Measurements from ENCODE around the gene CLCN7. TPM values are rescaled to one million over a fixed set of nuclear protein-coding genes. Genes with fewer than 3 reads are reported as not detected.

Gene CLCN7
- polyA plus RNA-seq, 3 donors: 37.4 to 249 (median 56.5) TPM

- H3K4me3 ChIP-seq (replicated peaks in 1 of 3; ENCODE audit: low read depth in 2 of 3, low read length in 3 of 3): peak overlapping the region; percentile 64 to 96 (median 69)
- H4K20me1 ChIP-seq (ENCODE audit: insufficient read depth, low read length): no peaks in the 10 kb centered on the region
- H3K9me3 ChIP-seq (replicated peaks in 1 of 2; ENCODE audit: control insufficient read depth in 1 of 2, insufficient read depth in 1 of 2, low read length in 2 of 2): no peaks in the 10 kb centered on the region
- peaks cover 18 to 21% of the 10 kb centered on the region in 2 donors for H3K4me1 ChIP-seq (ENCODE audit: control insufficient read depth in 1 of 2, insufficient read depth in 2 of 2, low read length in 2 of 2)
- no peaks in the 10 kb centered on the region for H3K27me3 ChIP-seq (ENCODE audit: control insufficient read depth in 2 of 2, insufficient read depth in 2 of 2, low read length in 2 of 2)
- 4% methylated on average over 20 of the region's 22 CpGs for WGBS (ENCODE audit: insufficient coverage)
- H3K4me2 ChIP-seq (replicated peaks; ENCODE audit: extremely low read depth, low read length, poor library complexity, severe bottlenecking): peak overlapping the region; percentile 97
- peak overlapping the region; percentile 86 to 93 for H3K4me3 Mint-ChIP-seq
- no peak for TF ChIP-seq CTCF (IDR thresholded peaks at IDR 0.05)
- peaks cover 20% of the 10 kb centered on the region for H3K4me1 Mint-ChIP-seq
- peaks cover 25% of the 10 kb centered on the region for H3K79me2 ChIP-seq (ENCODE audit: insufficient read depth, low read length)
- H3K27ac Mint-ChIP-seq: peak overlapping the region; percentile 72 to 96 (median 94)
- H3K27ac ChIP-seq (ENCODE audit: low read depth in 1 of 2, low read length in 2 of 2): peak overlapping the region; percentile 72 to 87
- H3K9me3 Mint-ChIP-seq: peaks cover 0 to 5% (median 3%) of the 10 kb centered on the region in 7 donors
- intact Hi-C loops (cut with micrococcal nuclease): loop anchor here (1.0 to 10.0 kb wide), 6 partner anchors 53 to 365 kb away; partner anchors contain the start of genes CRAMP1 (in 1 of the 2), EME2 (in 1 of the 2), IFT140 (in 1 of the 2) and MAPK8IP3 (in 1 of the 2)
- H2AFZ ChIP-seq (ENCODE audit: insufficient read depth, low read depth, low read length, poor library complexity, severe bottlenecking): peak overlapping the region; percentile 87
- H3K36me3 ChIP-seq (replicated peaks in 1 of 2; ENCODE audit: control insufficient read depth in 1 of 2, insufficient read depth in 2 of 2, low read length in 2 of 2): no peaks in the 10 kb centered on the region
- H3K36me3 Mint-ChIP-seq: peaks cover 2 to 5% of the 10 kb centered on the region in 2 donors
- no peaks in the 10 kb centered on the region for H3K27me3 Mint-ChIP-seq (ENCODE audit: low read depth in 3 of 3)
- H3K9ac ChIP-seq (ENCODE audit: insufficient read depth, low read length, poor library complexity, severe bottlenecking): peak overlapping the region; percentile 80
- DNase-seq: no peak
These were observed 54.7 kb downstream of the CLCN7 start for GRCh38 chr16:1420111-1420539.

GRCh38 chr16:1416521-1416941, 58.3 kb downstream of the CLCN7 start:
- Histone ChIP-seq H4K20me1 (ENCODE audit: insufficient read depth, low read length) (peaks cover 21% of the 10 kb centered on the region), H2AFZ (ENCODE audit: insufficient read depth, low read depth, low read length, poor library complexity, severe bottlenecking) (no peak overlapping the region), H3K4me1 (ENCODE audit: control insufficient read depth in 1 of 2, insufficient read depth in 2 of 2, low read length in 2 of 2) (peaks cover 31 to 37% of the 10 kb centered on the region in 2 donors), H3K9ac (ENCODE audit: insufficient read depth, low read length, poor library complexity, severe bottlenecking) (no peak overlapping the region), H3K4me2 (replicated peaks; ENCODE audit: extremely low read depth, low read length, poor library complexity, severe bottlenecking) (no peak overlapping the region), H3K27ac (ENCODE audit: low read depth in 1 of 2, low read length in 2 of 2) (no peak overlapping the region), H3K4me3 (replicated peaks in 1 of 3; ENCODE audit: low read depth in 2 of 3, low read length in 3 of 3) (no peak overlapping the region), H3K36me3 (replicated peaks in 1 of 2; ENCODE audit: control insufficient read depth in 1 of 2, insufficient read depth in 2 of 2, low read length in 2 of 2) (peaks cover 3 to 14% of the 10 kb centered on the region in 2 donors), H3K27me3 (ENCODE audit: control insufficient read depth in 2 of 2, insufficient read depth in 2 of 2, low read length in 2 of 2) (no peaks in the 10 kb centered on the region), H3K9me3 (replicated peaks in 1 of 2; ENCODE audit: control insufficient read depth in 1 of 2, insufficient read depth in 1 of 2, low read length in 2 of 2) (no peaks in the 10 kb centered on the region), H3K79me2 (ENCODE audit: insufficient read depth, low read length) (peaks cover 45% of the 10 kb centered on the region)
- H3K36me3 Mint-ChIP-seq: peaks cover 12 to 16% of the 10 kb centered on the region in 2 donors
- H3K27ac Mint-ChIP-seq: peak overlapping the region in 4 of 7 donors; percentile 3 to 43 (median 32)
- H3K27me3 Mint-ChIP-seq (ENCODE audit: low read depth in 3 of 3): no peaks in the 10 kb centered on the region
- no peak for TF ChIP-seq CTCF (IDR thresholded peaks at IDR 0.05)
- intact Hi-C loops (cut with micrococcal nuclease): loop anchor here in 1 of 2 donors (10.0 kb wide), 2 partner anchors 62 to 112 kb away; partner anchors contain the start of genes GNPTG, TSR3 and UBE2I
- H3K9me3 Mint-ChIP-seq: no peaks in the 10 kb centered on the region
- no peak overlapping the region for H3K4me3 Mint-ChIP-seq
- H3K4me1 Mint-ChIP-seq: peaks cover 25% of the 10 kb centered on the region
- no peak for DNase-seq
- WGBS (ENCODE audit: insufficient coverage): 93% methylated on average over 3 of the region's 3 CpGs

All from CD14-positive monocyte (primary cell).